NCI-H524 (cell line): ENCODE measurements around the gene TEX2.
"Not testable (repeated sequence)": the region's sequence is repeated elsewhere in the genome, so short reads cannot be mapped to it uniquely, and the experiment has no call there.

Experiments
- DNase-seq, 2 experiments: peaks; one replicate each; lab custom pipeline; 2025; lab: John Stamatoyannopoulos, UW

Gene TEX2

GRCh38 chr17:64212122-64212521, 50.9 kb downstream of the TEX2 start:
- DNase-seq = no peak

DNA sequence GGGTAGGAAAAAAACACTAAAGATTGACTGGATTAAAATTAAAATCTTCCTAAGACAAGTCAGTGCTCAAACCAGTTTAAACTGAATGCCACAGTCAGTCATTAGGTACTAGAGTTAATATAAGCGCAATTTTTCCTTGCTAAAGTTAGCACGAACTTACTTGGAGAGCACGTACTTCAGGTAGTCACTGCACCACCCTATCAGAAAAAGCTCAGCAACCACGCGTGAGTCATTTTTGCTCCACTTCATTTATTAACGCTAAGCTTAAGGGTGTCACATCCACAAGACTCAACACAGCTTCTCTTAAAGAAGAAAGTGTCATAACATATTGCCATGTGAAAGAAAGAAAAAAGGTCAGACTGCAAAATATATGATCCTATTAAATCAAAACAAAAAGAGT, 53.1 kb downstream of the TEX2 start:
- no peak for DNase-seq

- DNase-seq = no peak
Measured at GRCh38 chr17:64209356-64209941, 53.6 kb downstream of the TEX2 start.

DNA sequence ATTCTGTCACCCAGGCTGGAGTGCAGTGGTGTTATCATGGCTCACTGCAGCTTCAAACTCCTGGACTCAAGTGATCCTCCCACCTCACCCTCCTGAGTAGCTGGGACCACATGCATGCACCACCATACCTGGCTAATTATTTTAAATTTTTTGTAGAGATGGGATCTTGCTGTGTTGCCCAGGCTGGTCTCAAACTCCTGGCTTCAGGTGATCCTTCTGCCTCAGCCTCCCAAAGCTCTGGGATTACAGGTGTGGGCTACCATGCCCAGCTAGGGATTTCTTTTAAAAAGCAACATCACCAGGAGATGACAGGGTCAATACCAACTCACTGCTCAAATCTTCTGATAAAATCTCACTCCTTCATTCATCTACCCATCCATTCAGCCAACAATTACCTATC, 54.4 kb downstream of the TEX2 start:
- not testable (repeated sequence) for DNase-seq

GRCh38 chr17:64205804-64206203, 57.3 kb downstream of the TEX2 start:
- no peak for DNase-seq

DNA sequence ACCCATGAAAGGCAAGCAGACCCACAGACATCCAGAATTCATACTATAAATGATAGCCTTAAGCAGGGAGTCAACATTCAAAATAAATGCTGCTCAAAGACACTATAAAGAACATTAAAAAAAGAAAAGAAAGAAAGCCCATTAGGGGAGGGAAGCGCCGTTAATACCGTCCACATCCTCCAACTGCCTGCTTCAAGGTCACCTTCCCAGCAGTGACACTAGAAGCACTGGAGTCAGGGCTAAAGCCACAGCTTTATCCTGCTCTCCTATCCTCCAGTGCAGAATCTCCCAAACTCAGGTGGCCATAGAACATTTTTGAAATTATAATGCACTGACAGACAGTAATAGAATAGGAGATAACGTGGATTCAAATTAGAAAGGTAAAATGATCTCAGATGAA, 59.4 kb downstream of the TEX2 start:
- no peak for DNase-seq

GRCh38 chr17:64202683-64203344, 60.2 kb downstream of the TEX2 start:
- DNase-seq = no peak

- no peak for DNase-seq
Measured at GRCh38 chr17:64200080-64201032, 62.7 kb downstream of the TEX2 start.

GRCh38 chr17:64198331-64199090, 64.5 kb downstream of the TEX2 start:
- peak; percentile 85 to 97 for DNase-seq

DNA sequence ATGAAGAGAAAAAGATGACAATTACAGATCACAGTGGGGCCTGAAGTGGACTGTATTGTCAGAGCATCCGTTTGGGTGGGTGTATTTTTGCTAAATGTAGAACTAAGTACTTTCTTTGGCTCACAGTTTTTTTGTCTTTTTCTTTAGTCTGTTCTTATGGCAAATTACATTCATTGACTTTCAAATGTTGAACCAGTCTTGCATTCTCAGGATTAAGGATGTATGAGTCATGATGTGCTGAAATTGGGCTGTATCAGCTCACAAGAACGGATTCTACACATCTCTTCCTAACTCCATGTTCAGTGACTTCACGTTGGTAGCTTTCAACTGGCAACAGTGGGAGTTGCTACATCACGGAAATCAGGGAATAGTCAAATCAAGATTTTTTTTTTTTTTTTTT, 66.5 kb downstream of the TEX2 start:
- DNase-seq = no peak

- no peak for DNase-seq
Measured at GRCh38 chr17:64193561-64193960, 69.5 kb downstream of the TEX2 start.

DNA sequence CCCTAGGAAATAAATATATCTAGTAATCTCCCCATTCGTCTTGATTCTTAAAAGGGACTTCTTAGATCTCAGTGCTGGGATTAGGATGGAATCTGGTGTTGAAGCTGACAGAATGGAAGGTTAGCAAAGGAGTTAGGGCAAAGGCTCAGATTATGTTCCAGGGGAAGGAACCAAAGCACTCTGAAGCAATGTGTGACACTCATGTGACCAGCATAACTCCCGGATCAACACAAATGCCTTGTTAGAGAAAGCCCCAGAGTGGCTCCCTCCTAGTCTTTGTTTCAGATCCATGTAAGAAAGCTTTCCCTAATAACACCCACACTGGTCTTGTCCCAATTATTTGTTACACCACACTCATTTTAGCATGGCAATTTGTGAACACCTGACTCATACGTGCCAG, 70.5 kb downstream of the TEX2 start:
- no peak for DNase-seq

DNA sequence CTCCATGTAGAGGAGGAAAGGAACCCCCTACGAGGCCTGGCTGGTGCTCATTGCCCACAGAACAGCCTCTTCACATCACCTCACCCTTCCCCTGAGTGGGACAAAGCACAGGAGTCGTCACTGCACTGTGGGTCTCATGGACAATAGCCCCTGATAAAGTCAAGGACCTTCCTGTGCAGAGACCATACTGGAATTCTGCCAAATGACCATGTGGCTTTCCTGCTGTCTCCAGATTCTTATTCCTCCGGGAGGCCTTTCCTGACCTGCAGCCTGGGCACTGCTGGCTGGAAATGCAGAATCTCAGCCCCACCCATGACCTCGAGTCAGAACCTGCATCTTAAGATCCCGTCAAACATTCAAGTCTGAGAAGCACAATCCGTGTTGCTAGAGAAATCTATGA, 72.6 kb downstream of the TEX2 start:
- peak; percentile 65 to 88 for DNase-seq

GRCh38 chr17:64188088-64188487, 75.0 kb downstream of the TEX2 start:
- DNase-seq = no peak

- DNase-seq = peak; percentile 24 to 74
Measured at GRCh38 chr17:64187093-64187895, 75.8 kb downstream of the TEX2 start.

- no peak for DNase-seq
Measured at GRCh38 chr17:64186171-64187092, 76.6 kb downstream of the TEX2 start.

- DNase-seq = not testable (repeated sequence)
Measured at GRCh38 chr17:64185557-64185956, 77.5 kb downstream of the TEX2 start.

- DNase-seq = no peak
Measured at GRCh38 chr17:64185101-64185500, 78.0 kb downstream of the TEX2 start.

DNA sequence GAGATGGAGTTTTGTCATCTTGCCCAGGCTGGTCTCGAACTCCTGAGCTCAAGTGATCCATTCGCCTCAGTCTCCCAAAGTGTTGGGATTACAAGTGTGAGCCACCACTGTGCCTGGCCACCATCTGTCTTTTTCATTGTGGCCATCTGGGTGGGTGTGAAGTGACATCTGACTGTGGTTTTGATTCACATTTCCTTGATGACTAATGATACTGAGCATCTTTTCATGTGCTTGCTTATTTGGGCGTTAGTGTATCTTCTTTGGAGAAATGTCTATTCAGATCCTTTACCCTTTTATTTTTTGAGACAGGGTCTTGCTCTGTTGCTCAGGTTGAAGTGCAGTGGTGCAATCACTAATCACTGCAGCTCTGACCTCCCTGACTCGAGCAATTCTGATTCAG, 79.2 kb downstream of the TEX2 start:
- DNase-seq = peak; percentile 60 to 80

- DNase-seq = no peak
Measured at GRCh38 chr17:64182325-64183012, 80.6 kb downstream of the TEX2 start.
